ENCODE data around the gene KCNQ1. TPM values are rescaled to one million over a fixed set of nuclear protein-coding genes. Genes with fewer than 3 reads are reported as not detected.

KCNQ1 gene
- total RNA-seq, 1 experiment from 2014 or later: not detected

DNA sequence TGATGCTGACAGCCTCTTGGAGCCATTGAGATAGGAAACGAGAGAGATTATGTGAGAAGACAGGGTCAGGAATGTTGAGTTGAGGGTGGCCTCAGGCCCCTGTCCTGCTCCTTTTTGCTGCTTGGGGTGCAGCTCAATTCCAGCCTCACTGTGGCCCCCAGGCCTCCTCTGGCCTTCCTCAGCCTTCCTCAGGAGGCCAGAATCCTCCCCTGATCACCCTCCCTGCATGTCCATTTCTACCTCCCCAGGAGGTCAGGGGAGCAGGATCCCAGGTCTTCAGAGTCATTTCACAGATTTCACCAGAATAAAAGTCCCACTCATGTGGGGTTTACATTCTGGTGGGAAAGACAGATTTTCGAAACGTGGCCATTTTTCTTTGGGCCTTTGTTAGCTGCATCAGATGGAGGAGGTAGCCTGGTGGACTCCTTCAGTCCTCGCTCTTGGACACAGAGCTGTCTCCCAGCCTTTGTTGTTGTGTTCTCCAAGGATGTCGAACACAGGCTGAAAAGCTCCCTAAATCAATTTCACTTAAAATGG is 257.2 kb downstream of the KCNQ1 start:
- no peak for DNase-seq
- H3K9me2 ChIP-seq (ENCODE audit: insufficient read depth): no peaks in the 10 kb centered on the region
- TF ChIP-seq EZH2 (IDR thresholded peaks at IDR 0.05; ENCODE audit: low read depth): no peak
- TF ChIP-seq, protein P1, sequence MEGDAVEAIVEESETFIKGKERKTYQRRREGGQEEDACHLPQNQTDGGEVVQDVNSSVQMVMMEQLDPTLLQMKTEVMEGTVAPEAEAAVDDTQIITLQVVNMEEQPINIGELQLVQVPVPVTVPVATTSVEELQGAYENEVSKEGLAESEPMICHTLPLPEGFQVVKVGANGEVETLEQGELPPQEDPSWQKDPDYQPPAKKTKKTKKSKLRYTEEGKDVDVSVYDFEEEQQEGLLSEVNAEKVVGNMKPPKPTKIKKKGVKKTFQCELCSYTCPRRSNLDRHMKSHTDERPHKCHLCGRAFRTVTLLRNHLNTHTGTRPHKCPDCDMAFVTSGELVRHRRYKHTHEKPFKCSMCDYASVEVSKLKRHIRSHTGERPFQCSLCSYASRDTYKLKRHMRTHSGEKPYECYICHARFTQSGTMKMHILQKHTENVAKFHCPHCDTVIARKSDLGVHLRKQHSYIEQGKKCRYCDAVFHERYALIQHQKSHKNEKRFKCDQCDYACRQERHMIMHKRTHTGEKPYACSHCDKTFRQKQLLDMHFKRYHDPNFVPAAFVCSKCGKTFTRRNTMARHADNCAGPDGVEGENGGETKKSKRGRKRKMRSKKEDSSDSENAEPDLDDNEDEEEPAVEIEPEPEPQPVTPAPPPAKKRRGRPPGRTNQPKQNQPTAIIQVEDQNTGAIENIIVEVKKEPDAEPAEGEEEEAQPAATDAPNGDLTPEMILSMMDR (conservative IDR thresholded peaks at IDR 0.05): no peak
- peaks cover 14% of the 10 kb centered on the region for H3K4me1 ChIP-seq (replicated peaks; ENCODE audit: insufficient read depth)
- H3F3A ChIP-seq (ENCODE audit: insufficient read depth, low read depth): no peaks in the 10 kb centered on the region
- no peaks in the 10 kb centered on the region for H3K9me3 ChIP-seq (ENCODE audit: insufficient read depth, low read depth)
- intact Hi-C loops (cut with micrococcal nuclease; ENCODE audit: unreplicated experiment): loop anchor here (2.0 kb wide), 1 partner anchor 183 kb away; the partner anchor contains the start of gene CDKN1C
- no peak overlapping the region for H3K27ac ChIP-seq
- no peak overlapping the region for H3K4me3 ChIP-seq
- no TSS peak for BruUV-seq (replicated peaks)
- no peak overlapping the region for H2AFZ ChIP-seq
- H3K36me3 ChIP-seq (ENCODE audit: low read depth): no peaks in the 10 kb centered on the region
- H4K20me1 ChIP-seq (ENCODE audit: insufficient read depth): 0 out of 2 replicates have a peak, but pooled peaks cover 4% of the 10 kb centered on the region
- H3K4me2 ChIP-seq: no peak overlapping the region
- peaks cover 24% of the 10 kb centered on the region for H3K79me2 ChIP-seq (ENCODE audit: low read depth)
- no peaks in the 10 kb centered on the region for H3K27me3 ChIP-seq (ENCODE audit: insufficient read depth, low read depth)
- POLR2A ChIA-PET (ENCODE audit: unreplicated experiment): no interaction called here
- CTCF ChIA-PET: no interaction called here

DNA sequence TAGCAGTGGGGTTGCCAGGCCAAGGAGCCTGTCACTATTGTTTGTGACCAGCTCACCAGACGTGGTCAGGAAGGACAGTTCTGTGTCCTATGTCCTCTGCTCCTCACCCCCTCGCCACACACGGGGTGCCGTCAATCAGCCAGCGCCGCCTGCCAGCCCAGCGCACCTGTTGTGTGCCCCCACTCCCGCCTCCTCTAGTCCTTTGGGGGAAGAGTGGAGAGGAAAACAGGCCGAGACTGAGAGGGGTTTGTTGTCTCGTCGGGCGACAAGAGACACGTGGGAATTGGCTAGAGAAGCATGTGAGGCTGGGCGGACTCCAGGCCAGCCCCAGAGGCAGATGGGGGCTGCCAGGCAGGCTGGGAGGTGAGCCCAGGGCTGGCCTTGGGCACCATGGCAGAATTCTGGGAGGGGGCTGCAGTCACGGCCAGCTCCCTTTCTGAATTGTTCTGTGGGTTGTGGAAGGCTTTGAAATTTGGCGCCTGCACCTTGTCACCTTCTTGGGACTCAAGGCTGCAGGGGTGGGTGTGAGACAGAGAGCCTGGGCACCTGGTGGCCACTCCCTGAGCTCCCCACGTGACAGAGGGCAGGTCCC is 258.1 kb downstream of the KCNQ1 start:
- H2AFZ ChIP-seq: no peak overlapping the region
- H3K4me3 ChIP-seq: no peak overlapping the region
- H3K36me3 ChIP-seq (ENCODE audit: low read depth): no peaks in the 10 kb centered on the region
- H3K4me1 ChIP-seq (replicated peaks; ENCODE audit: insufficient read depth): peaks cover 7% of the 10 kb centered on the region
- H3K9me3 ChIP-seq (ENCODE audit: insufficient read depth, low read depth): no peaks in the 10 kb centered on the region
- H3K27ac ChIP-seq: no peak overlapping the region
- no peaks in the 10 kb centered on the region for H3K9me2 ChIP-seq (ENCODE audit: insufficient read depth)
- ChIA-PET CTCF (interaction anchor here (0.5 kb wide), 1 partner anchor 183 kb away, joined by 5 read pairs; no protein-coding TSS in a partner anchor), POLR2A (ENCODE audit: unreplicated experiment) (no interaction called here)
- no peaks in the 10 kb centered on the region for H3F3A ChIP-seq (ENCODE audit: insufficient read depth, low read depth)
- H4K20me1 ChIP-seq (ENCODE audit: insufficient read depth): 0 out of 2 replicates have a peak, but pooled peaks cover 4% of the 10 kb centered on the region
- intact Hi-C loops (cut with micrococcal nuclease; ENCODE audit: unreplicated experiment): no loop called here
- BruUV-seq (replicated peaks): no TSS peak
- H3K4me2 ChIP-seq: no peak overlapping the region
- no peaks in the 10 kb centered on the region for H3K27me3 ChIP-seq (ENCODE audit: insufficient read depth, low read depth)
- TF ChIP-seq, protein P1 (conservative IDR thresholded peaks at IDR 0.05): no peak
- no peak for TF ChIP-seq EZH2 (IDR thresholded peaks at IDR 0.05; ENCODE audit: low read depth)
- no peak for DNase-seq
- peaks cover 15% of the 10 kb centered on the region for H3K79me2 ChIP-seq (ENCODE audit: low read depth)

DNA sequence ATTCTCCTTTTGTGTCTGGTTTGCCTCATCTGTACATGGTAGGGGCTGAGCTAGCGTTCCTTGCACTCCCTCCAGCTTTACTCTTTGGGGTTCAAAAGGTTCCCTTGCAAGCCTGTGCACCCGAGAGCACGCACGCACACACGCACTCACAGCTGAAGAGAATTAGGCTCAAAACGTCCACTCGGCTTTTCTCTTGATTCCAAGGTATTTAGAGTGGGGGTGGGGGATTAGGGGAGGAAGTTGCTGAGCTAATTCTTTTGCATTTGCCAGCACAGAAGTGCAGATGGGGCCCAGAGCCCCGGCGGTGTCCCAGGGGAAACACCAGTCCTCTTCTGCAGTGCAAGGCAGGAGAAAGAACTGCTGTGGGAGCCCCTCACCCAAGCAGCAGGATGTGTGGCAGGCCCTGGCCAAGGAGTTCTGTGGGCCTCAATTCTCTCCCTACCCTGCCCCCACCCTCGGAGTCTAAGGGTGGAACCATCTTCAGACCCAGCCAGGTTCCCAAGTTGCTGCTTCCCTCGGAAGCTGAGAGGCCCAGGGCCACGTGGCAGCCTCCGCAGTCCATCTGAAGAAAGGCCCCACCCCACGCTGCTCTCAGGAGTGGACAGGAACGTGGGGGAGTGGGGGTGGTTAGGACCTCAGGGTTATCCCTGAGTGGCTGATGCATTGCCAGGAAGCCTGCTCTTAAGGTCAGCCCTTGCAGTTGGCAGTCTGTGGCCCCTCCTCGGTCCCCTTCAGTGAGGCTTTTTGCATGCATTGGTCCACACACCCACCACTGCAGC is 258.7 kb downstream of the KCNQ1 start:
- POLR2A ChIA-PET (ENCODE audit: unreplicated experiment): interaction anchor here (0.5 kb wide), 1 partner anchor 11 kb away, joined by 8 read pairs; no protein-coding TSS in a partner anchor
- CTCF ChIA-PET: interaction anchor here (0.5 kb wide), 1 partner anchor 56 kb away, joined by 3 read pairs; no protein-coding TSS in a partner anchor

More for the DNA sequence above, 258.7 kb downstream of the KCNQ1 start:
- H3K9me3 ChIP-seq (ENCODE audit: insufficient read depth, low read depth): no peaks in the 10 kb centered on the region
- H2AFZ ChIP-seq: no peak overlapping the region
- H3K9me2 ChIP-seq (ENCODE audit: insufficient read depth): no peaks in the 10 kb centered on the region
- no TSS peak for BruUV-seq (replicated peaks)
- no peaks in the 10 kb centered on the region for H3K27me3 ChIP-seq (ENCODE audit: insufficient read depth, low read depth)
- no peak for DNase-seq
- intact Hi-C loops (cut with micrococcal nuclease; ENCODE audit: unreplicated experiment): no loop called here
- H3K79me2 ChIP-seq (ENCODE audit: low read depth): peaks cover 9% of the 10 kb centered on the region
- no peak overlapping the region for H3K4me3 ChIP-seq
- H3F3A ChIP-seq (ENCODE audit: insufficient read depth, low read depth): no peaks in the 10 kb centered on the region
- H3K4me1 ChIP-seq (replicated peaks; ENCODE audit: insufficient read depth): peaks cover 4% of the 10 kb centered on the region; the same call in 1 of the 2 replicates
- no peak overlapping the region for H3K27ac ChIP-seq
- no peak for TF ChIP-seq EZH2 (IDR thresholded peaks at IDR 0.05; ENCODE audit: low read depth)
- TF ChIP-seq, protein P1 (conservative IDR thresholded peaks at IDR 0.05): no peak
- no peaks in the 10 kb centered on the region for H4K20me1 ChIP-seq (ENCODE audit: insufficient read depth)
- no peak overlapping the region for H3K4me2 ChIP-seq
- no peaks in the 10 kb centered on the region for H3K36me3 ChIP-seq (ENCODE audit: low read depth)
